Prostate gland (tissue), 2 donors: ENCODE measurements around the gene ENDOV.

Experiments
- CTCF ChIP-seq, 4 experiments: fragments of 200-600 bp in 2 of 4; fragments of 450-650 bp in 2 of 4; sonication (generic) in 2 of 4; IDR thresholded peaks; 1 replicate in 3 of 4; 2 replicates in 1 of 4; pipeline ENCODE4 v1.5.1; 2016 to 2019; ENCODE audit warnings: antibody characterized with exemption in 4 of 4, mild to moderate bottlenecking in 2 of 4, moderate library complexity in 2 of 4
- POLR2A ChIP-seq: fragments of 450-650 bp; IDR thresholded peaks from one replicate; pipeline ENCODE4 v1.6.1; 2016; ENCODE audit warnings: antibody characterized with exemption, mild to moderate bottlenecking
- POLR2AphosphoS5 ChIP-seq: sonication (generic); formaldehyde crosslinking; IDR thresholded peaks from one replicate; pipeline ENCODE4 v1.6.1; 2017; ENCODE audit warnings: antibody characterized with exemption

- TF ChIP-seq POLR2A, result no peak
- TF ChIP-seq CTCF (IDR thresholded peaks at IDR 0.05), result no peak
- TF ChIP-seq POLR2AphosphoS5, result no peak
Observed at GRCh38 chr17:80382446-80382845, 32.5 kb upstream of the ENDOV start.
